Ovary (tissue), 9 donors: ENCODE measurements around the gene TACR1. TPM values are rescaled to one million over a fixed set of nuclear protein-coding genes. Genes with fewer than 3 reads are reported as not detected.

Experiments
- DNase-seq, 5 donors: peaks; one replicate each; pipeline ENCODE4 v3.0.0-alpha.2; 2019 to 2020
- H3K27ac ChIP-seq, 2 donors: fragments of 200-600 bp; one replicate each; pipeline versions ENCODE4 v1.5.1 to v1.8.0; 2019 to 2022
- H3K27me3 ChIP-seq: fragments of 200-600 bp; one replicate; pipeline ENCODE4 v1.8.0; 2022
- H3K36me3 ChIP-seq: fragments of 200-600 bp; sonication (generic); one replicate; pipeline ENCODE4 v1.5.1; 2019
- H3K4me1 ChIP-seq: one replicate; pipeline ENCODE4 v1.8.1; 2013; ENCODE audit warnings: mild to moderate bottlenecking, moderate library complexity; ENCODE audit not compliant: insufficient read depth
- H3K4me3 ChIP-seq: fragments of 200-600 bp; sonication (generic); one replicate; pipeline ENCODE4 v1.5.1; 2017
- H3K9me3 ChIP-seq, 2 donors: fragments of 200-600 bp in 1 of 2; sonication (generic) in 1 of 2; one replicate each; pipeline versions ENCODE4 v1.5.1 to v1.8.1; 2013 to 2019; ENCODE audit warnings: mild to moderate bottlenecking in 1 of 2, moderate library complexity in 1 of 2
- EP300 ChIP-seq: sonication (generic); formaldehyde crosslinking; IDR thresholded peaks from one replicate; pipeline ENCODE4 v1.6.1; 2017; ENCODE audit warnings: antibody characterized with exemption
- POLR2A ChIP-seq: fragments of 450-650 bp; IDR thresholded peaks from one replicate; pipeline ENCODE4 v1.6.1; 2017; ENCODE audit warnings: antibody characterized with exemption, mild to moderate bottlenecking, moderate library complexity
- WGBS, 3 donors: extraction: QIAGEN DNeasy Blood & Tissue Kit in 1 of 3; methylation state at CpG; one replicate each; pipeline versions ENCODE4 v1.1.5 to v1.1.7; 2013 to 2017; 5-methylcytosine and 5-hydroxymethylcytosine counted together
- intact Hi-C, 4 donors: fragments of 100-400 bp; cut with DNase I; formaldehyde crosslinking; loops; one replicate each; pipeline versions ENCODE4 v1.11.0 to v1.15.1; 2022 to 2023
- polyA plus RNA-seq, 2 donors: library from polyadenylated mRNA; stranded (reverse); fragments of 200-250 nt in 1 of 2; fragments of 350-450 nt in 1 of 2; fragmentation: Illumina TruSeq in 1 of 2; extraction: RNeasy Lipid Tissue Mini Kit (QIAGEN cat#74804) in 1 of 2; gene quantifications; one replicate each; pipeline ENCODE4 v1.2.3, GENCODE V29; 2013 to 2014
- total RNA-seq, 7 donors: library from RNA; depleted of rRNA in 2 of 7; stranded (reverse); fragments of >200 nt in 2 of 7; fragmentation: NEBNext Ultra II Directional in 3 of 7; extraction: Animal tissue kit (Norgen Biotek cat#: 25700) in 3 of 7; gene quantifications; one replicate each; pipeline versions ENCODE4 v1.1.0 to v1.2.4, GENCODE V29; 2016 to 2023
- TF ChIP-seq, protein P1 (sequence below), 3 donors: fragments of 450-650 bp in 2 of 3; fragments of 200-600 bp in 1 of 3; IDR thresholded peaks; one replicate each; pipeline versions ENCODE4 v1.5.1 to v1.8.0; 2016 to 2022; ENCODE audit warnings: antibody characterized with exemption in 3 of 3, mild to moderate bottlenecking in 1 of 3
- donor health status: DM: no; HTN: no; CAD: no; lungs with moderate emphysema.
- donor health status: DM: no; HTN: no; CAD: no.
- donor health status: Bipolar disorder and iron deficiency.
- donor health status: DM: yes; HTN: yes; CAD: no.
- donor health status: DM: no; HTN: no; CAD: no.
- donor health status: DM: yes; HTN: yes; CAD: no.

TACR1 gene
- total and polyA plus RNA-seq, 9 donors, result 0.43 to 4.4 (median 1.3) TPM

DNA sequence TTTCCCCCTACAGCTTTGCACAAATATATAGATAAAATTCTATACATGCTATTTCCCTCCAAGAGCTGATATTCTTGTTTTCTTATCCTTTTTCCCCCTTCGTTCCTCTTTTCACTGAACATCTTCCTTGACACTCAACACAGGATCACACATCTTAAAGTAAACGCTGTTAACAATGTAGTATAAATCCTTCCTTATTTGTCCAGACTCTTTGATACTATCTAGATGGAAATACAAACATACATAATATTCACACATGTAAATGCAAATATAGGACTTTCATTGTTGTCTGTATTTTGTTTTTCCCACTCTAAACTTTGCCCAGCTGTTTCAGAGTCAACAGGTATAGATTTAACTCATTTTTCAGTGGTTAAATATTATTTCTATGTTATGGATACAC lies 3.0 kb upstream of the TACR1 start:
- no peaks in the 10 kb centered on the region for H3K27me3 ChIP-seq
- H3K36me3 ChIP-seq, result no peaks in the 10 kb centered on the region
- no peaks in the 10 kb centered on the region for H3K9me3 ChIP-seq
- peaks cover 10% of the 10 kb centered on the region for H3K4me1 ChIP-seq
- DNase-seq, result no peak
- WGBS, 3 donors, result 66 to 76% (median 72%) methylated on average over 2 of the region's 2 CpGs
- no peak overlapping the region for H3K4me3 ChIP-seq
- TF ChIP-seq, protein P1, sequence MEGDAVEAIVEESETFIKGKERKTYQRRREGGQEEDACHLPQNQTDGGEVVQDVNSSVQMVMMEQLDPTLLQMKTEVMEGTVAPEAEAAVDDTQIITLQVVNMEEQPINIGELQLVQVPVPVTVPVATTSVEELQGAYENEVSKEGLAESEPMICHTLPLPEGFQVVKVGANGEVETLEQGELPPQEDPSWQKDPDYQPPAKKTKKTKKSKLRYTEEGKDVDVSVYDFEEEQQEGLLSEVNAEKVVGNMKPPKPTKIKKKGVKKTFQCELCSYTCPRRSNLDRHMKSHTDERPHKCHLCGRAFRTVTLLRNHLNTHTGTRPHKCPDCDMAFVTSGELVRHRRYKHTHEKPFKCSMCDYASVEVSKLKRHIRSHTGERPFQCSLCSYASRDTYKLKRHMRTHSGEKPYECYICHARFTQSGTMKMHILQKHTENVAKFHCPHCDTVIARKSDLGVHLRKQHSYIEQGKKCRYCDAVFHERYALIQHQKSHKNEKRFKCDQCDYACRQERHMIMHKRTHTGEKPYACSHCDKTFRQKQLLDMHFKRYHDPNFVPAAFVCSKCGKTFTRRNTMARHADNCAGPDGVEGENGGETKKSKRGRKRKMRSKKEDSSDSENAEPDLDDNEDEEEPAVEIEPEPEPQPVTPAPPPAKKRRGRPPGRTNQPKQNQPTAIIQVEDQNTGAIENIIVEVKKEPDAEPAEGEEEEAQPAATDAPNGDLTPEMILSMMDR (IDR thresholded peaks at IDR 0.05), result no peak
- no peak for TF ChIP-seq POLR2A
- H3K27ac ChIP-seq, result no peak overlapping the region
- intact Hi-C loops, result no loop called here

DNA sequence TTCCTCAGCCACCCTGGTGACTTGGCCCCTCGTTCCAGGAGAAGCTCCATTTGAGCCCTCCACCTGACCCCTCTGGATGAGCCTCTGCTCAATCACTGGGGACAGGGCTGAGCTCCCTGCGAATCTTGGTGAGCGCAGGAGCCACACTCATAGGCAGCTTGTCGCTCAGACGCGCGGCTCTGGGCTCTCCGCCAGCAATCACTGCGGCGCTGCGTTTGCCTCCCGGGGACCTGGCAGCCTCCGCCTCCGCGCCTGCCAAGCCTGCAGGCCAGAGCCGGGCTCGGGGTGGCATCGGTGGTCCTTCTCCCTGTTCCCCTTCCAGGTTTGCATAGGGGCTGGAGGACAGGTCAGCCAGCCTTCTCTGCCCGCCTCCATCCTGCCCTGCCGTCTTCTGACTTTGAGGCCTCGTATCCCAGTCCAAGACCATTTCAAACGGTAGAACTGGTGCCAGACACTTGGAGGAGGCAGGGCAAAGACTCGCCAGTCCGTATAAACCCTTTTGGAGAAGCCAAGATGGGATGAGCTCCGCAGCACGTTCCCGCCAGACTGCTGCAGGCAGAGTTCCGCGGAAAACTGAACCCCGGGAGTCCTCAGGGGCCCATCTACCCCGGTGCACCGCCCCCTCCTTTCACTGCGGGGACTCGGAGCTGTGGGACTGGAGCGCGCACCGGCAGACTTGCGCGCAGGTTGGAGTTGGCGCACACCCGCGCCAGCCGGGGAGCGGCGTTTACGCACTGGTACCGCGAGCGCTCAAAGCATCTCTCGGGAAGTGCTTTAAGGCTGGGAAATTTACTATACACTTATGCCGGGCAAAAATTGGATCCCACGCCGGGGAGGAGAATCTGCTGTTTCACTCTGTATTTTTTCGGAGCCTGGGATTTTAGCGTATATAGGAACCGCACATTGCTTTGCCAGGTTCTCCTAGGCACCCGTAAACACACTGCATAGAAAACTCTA lies 1.1 kb upstream of the TACR1 start:
- Histone ChIP-seq H3K4me3 (peak overlapping the region; percentile 10), H3K4me1 (peaks cover 10% of the 10 kb centered on the region), H3K27me3 (no peaks in the 10 kb centered on the region), H3K27ac (no peak overlapping the region), H3K9me3 (no peaks in the 10 kb centered on the region), H3K36me3 (no peaks in the 10 kb centered on the region)
- TF ChIP-seq, protein P1 (IDR thresholded peaks at IDR 0.05), result no peak
- TF ChIP-seq POLR2A (no peak), EP300 (no peak)
- intact Hi-C loops, result no loop called here
- 0 to 2% (median 1%) methylated on average over 56 to 57 of the region's 57 CpGs for WGBS, 3 donors
- peak in 4 of 5 donors; percentile 25 to 52 (median 35) for DNase-seq

DNA sequence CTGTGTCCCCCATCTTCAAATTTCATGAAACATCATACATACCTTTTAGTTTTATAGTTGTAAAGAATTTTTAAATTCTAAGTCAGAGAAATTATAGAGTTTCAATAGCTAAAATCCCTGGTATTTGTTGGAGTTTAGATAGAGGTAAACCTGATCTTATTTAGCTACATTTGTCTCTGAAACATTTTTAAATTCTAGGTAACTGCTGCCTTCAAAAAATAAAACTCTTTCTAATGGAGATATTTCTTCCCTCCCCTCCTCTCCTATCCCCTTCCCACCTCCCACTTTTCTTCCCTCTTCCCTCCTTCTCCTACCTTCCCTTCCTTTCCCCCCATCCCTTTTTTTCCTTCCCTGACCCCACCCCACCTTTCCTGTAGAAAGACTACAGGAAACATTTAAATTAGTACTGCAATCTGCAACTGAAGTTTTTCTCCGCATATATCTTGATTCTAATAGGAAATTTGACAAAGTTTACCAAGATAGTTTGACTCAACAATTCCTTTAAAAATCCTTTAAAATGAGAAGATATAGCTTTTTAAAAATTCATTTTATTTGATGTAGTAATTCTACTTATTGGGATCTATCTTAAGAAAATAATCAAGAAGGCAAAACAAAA lies 4.1 kb downstream of the TACR1 start:
- peaks cover 4% of the 10 kb centered on the region for H3K4me1 ChIP-seq
- 92 to 98% (median 95%) methylated on average over 1 of the region's 1 CpG for WGBS, 3 donors
- intact Hi-C loops, result no loop called here
- H3K9me3 ChIP-seq, result no peaks in the 10 kb centered on the region
- no peak overlapping the region for H3K4me3 ChIP-seq
- no peak for DNase-seq
- H3K27ac ChIP-seq, result no peak overlapping the region
- H3K36me3 ChIP-seq, result no peaks in the 10 kb centered on the region
- TF ChIP-seq EP300, result no peak
- no peak for TF ChIP-seq POLR2A
- TF ChIP-seq, protein P1 (IDR thresholded peaks at IDR 0.05), result no peak
- H3K27me3 ChIP-seq, result no peaks in the 10 kb centered on the region

GRCh38 chr2:75194184-75194868 lies 5.0 kb downstream of the TACR1 start:
- H3K36me3 ChIP-seq, result no peaks in the 10 kb centered on the region
- H3K4me1 ChIP-seq, result no peaks in the 10 kb centered on the region
- no peak overlapping the region for H3K4me3 ChIP-seq
- no peak for TF ChIP-seq POLR2A
- TF ChIP-seq EP300, result no peak
- TF ChIP-seq, protein P1 (IDR thresholded peaks at IDR 0.05), result no peak
- H3K9me3 ChIP-seq, result no peaks in the 10 kb centered on the region
- no peak overlapping the region for H3K27ac ChIP-seq
- intact Hi-C loops, result no loop called here
- H3K27me3 ChIP-seq, result no peaks in the 10 kb centered on the region
- DNase-seq, result no peak
- WGBS, 3 donors, result 80 to 86% (median 82%) methylated on average over 4 of the region's 4 CpGs
